NCI-H748 (cell line): Measurements from ENCODE around the gene TK2.

ENCODE experiments used
- DNase-seq: peaks from one replicate; lab custom pipeline; 2025; ENCODE audit not compliant: unreplicated experiment; lab: John Stamatoyannopoulos, UW

TK2 gene

GRCh38 chr16:66485376-66485775 lies 64.5 kb downstream of the TK2 start:
- no peak for DNase-seq

- DNase-seq, result no peak
These were observed 65.3 kb downstream of the TK2 start for GRCh38 chr16:66484453-66485213.

- peak; percentile 60 for DNase-seq
These were observed 66.1 kb downstream of the TK2 start for GRCh38 chr16:66483689-66484452.

DNA sequence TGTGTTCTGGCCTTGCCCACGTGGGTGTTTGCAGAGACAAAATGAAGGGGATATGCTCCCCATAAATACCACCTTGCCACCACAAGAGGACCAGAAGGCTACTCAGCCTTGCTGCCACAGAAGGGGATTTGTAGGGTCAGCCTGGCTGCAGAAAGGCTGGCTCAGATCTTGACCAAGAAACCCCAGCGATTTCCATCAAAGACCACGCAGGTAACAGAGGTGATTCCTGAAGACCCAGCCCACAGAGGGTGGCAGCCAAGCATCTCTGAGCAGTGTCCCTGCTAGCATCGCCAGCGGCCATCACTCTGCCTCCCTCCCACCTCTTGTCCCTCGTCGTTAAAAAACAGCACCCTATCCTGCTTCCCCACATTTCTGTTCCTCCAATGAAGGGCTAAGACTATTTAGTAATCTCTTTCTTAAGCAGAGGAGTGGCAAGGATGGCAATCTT lies 68.0 kb downstream of the TK2 start:
- DNase-seq, result no peak

DNA sequence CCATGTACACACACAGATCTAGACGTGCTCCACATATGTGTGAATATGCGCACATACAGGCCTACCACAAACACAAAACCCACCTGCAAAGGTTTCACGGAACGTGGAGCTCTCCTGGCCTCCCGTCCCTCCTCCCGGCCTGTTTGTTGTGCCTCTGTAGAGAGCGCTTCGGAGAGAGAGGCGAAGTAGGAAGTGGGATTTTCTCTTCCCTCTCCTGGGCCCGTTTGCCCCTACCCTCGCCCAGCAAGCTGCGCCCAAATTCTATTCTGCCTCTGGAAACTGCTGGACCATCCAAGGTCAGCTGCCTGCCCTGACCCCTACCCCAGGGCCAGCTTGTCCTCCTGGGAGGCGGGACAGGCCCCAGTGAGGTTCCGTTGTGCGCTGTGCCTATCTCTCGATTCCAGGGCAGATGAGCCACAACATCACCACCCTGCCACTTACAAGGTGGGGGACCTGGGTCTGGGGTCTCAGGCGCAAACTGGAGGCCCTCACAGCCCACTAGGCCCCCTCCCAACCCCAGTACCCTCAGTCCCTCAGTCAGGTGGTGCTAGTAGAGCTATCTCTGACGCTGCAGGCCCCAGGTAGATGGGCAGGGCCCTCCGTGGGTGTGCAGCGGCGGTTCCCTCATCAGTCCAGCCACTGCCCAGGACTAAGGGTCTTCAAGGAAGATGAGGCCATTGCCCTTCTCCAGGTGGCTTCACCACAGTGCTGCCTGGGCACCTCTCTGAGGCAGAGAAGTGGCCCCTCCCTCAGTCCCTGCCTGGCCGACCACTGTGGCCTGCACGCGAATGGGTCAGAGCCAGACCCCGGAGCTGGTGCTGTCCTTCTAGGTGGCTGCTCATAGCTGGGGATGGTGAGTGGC lies 68.6 kb downstream of the TK2 start:
- DNase-seq, result no peak

GRCh38 chr16:66480265-66481080 lies 69.4 kb downstream of the TK2 start:
- no peak for DNase-seq

DNA sequence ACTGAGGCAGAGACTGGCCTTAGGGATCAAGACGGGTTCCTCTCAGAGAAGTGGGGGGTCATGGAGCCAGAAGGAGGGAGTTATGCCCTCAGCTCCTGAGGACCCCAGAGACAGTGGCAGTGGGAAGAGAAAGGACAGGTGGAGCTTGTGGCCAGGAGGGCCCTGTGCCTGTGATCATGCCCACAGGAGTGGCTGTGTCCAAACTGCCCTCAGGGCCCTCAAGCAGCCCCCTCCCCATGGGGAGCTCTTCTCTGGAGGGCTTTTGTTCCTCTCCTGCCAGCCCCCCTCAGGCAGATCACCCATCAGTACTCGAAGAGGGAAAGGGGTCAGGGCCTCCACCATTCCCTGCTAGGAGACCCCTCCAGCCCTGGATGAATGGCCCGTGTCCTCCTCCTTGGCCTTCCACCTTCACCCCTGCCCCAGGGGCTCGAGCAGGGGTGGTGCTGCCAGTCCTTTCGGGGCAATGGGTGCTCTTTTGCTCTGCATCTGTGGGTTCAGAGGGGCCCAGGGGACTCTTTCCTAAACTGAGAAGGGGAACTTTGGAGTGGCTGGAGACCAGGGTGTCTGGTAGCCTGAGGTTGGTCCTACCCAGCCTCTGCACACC lies 70.2 kb downstream of the TK2 start:
- DNase-seq, result no peak

- peak; percentile 65 for DNase-seq
These were observed 71.0 kb downstream of the TK2 start for GRCh38 chr16:66478733-66479511.

GRCh38 chr16:66477028-66477515 lies 72.8 kb downstream of the TK2 start:
- DNase-seq, result no peak

- no peak for DNase-seq
These were observed 73.4 kb downstream of the TK2 start for GRCh38 chr16:66476328-66477027.

DNA sequence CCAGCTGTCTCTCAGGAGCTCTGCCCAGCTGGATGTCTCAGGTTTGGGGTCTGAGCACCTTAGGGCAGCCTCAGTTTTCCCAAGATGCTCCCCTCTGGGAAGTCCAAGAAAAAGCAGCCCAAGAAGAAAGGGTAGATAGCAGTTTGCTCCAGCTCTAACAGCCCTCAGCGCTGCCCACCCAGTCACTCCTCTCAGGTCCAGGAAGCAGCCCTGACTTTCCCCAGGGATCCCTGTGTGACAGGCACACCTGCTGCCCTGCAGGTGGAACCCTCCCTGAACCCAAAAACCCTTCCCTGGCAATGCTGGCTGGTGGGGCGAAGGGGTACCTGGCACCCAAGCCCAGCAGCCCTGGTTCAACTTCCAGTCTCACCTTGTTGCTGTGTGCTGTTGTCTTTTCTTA lies 74.7 kb downstream of the TK2 start:
- DNase-seq, result no peak

- DNase-seq, result peak; percentile 29
These were observed 75.1 kb downstream of the TK2 start for GRCh38 chr16:66474750-66475199.

GRCh38 chr16:66473654-66474519 lies 76.0 kb downstream of the TK2 start:
- DNase-seq, result peak; percentile 36

DNA sequence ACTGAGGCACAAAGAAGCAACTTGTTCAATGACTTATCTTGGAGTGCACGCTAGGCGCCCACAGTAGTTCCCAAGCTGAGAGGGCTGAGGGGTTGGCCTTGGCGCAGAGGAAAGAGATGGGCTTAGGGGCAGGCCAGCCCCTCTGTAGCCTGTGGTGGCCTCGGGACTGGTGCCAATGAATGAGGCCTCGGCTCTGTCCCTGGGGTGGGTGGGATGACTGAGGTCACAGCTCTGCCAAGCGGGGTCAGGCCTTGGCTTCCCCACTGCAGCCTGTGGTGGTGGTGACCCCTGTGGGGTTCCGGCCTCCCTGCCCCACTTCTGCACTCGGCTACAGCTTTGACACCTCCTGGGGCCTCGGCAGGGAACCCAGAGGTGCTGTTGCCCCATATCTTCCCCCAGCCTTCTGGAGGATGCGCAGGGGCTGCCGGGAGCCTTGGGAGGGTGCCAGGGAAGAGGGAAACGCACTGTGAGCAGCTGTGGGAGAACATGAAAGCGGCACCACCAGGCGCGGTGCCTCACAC lies 76.8 kb downstream of the TK2 start:
- DNase-seq, result no peak

DNA sequence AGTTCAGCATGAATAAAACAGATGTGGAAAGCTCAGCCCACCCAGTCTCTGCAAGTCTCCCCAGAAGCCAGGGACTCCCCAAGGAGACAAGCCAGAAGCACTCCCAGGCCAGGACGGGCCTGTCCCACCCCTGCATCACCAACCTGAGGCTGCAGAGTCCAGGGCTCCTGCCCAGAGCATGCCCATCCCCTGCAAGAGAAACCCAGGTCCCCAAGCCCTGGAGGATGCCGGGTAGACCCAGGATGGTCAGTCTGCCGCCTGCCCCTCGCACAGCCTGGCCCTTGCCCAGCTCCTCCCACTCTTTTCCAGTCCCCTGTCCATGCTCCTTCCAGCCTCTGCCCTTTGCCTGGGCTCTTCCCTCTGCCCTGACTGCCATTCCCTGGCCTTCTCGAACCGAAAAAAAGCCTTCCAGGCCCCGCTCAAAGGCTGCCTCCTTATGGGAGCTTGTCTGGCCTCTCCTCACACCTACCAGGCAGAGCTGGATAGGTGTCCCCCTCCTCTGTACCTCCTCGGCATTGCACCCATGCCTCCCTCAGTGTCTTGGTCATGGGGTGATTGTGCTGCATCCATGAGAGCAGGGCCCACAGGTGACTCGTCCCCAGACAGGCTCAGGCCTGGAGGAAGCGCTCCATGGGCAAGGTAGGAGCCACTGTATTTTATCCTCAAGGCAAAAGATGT lies 78.1 kb downstream of the TK2 start:
- DNase-seq, result no peak

GRCh38 chr16:66471264-66471663 lies 78.7 kb downstream of the TK2 start:
- DNase-seq, result no peak

DNA sequence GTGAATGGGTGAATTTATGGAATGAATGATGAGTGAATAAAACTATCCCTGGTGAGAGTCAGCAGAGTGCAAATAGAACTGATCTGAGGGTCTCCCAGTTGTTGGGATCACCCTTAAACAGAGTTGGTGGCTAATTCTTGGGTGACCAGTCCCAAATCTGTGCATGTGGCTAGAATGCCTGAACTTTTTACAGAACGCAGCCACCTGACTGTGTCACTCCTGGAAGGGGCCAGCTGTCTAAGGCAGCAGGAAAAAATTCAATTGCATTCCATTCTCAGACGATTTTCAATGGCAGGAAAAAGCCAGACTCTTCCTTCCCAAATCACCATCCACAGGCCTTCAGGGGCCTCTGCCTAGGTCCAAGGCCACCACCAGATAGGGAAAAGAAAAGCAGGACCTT lies 79.4 kb downstream of the TK2 start:
- DNase-seq, result no peak
